Jurkat, Clone E6-1 (cell line): Measurements from ENCODE around the gene CRIP3.
A peak's percentile ranks its signal among the peaks of the same experiment; 100 is the strongest.

Experiments used
- DNase-seq: peaks from one replicate; pipeline ENCODE4 v3.0.0-alpha.2; 2011; ENCODE audit warnings: low read depth, low spot score
- H3K4me3 ChIP-seq: 2 replicates; pipeline ENCODE4 v1.5.1; 2011; ENCODE audit warnings: mild to moderate bottlenecking, low read length, control low read depth, moderate library complexity

Gene CRIP3

DNA sequence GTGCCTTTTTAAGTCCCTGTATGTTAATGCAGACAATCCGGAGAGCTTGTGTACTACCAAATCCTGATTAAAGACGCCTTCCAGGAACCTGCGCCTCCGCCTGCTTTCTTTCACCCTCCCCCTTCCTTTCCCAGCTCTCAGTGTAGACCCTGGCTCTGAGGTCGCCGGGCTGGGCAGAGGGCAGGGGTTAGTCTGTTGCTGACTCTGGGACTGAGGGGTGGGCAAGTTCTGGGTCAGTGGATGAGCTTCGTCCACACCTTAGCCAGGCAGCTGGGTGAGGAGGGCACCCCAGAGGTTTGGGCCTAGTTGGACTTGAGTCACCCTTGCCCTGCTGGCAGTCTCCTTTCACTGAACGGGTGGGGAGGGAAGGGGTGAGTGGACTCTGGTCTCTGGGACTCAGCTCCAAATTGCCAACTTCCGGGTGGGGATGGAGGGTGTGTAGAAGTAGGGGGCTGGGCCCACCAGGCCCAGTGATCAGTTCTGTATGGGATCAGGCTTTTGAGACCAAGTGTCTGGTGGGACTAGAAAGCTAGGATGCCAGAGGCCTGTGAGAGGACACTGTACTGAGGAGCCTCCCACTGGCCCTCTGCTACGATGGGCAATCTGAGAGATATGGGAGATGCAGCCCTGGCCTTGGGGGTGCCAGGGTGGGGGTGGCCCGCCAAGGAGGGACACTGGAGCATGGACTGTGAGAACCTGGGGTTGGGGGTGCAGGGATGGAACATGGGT is 31.9 kb downstream of the CRIP3 start:
- H3K4me3 ChIP-seq, result no peak overlapping the region
- no peak for DNase-seq

GRCh38 chr6:43275801-43276576 is 32.6 kb downstream of the CRIP3 start:
- no peak for DNase-seq
- no peak overlapping the region for H3K4me3 ChIP-seq

GRCh38 chr6:43274916-43275597 is 33.6 kb downstream of the CRIP3 start:
- H3K4me3 ChIP-seq, result no peak overlapping the region
- no peak for DNase-seq

GRCh38 chr6:43274127-43274915 is 34.3 kb downstream of the CRIP3 start:
- no peak overlapping the region for H3K4me3 ChIP-seq
- no peak for DNase-seq

DNA sequence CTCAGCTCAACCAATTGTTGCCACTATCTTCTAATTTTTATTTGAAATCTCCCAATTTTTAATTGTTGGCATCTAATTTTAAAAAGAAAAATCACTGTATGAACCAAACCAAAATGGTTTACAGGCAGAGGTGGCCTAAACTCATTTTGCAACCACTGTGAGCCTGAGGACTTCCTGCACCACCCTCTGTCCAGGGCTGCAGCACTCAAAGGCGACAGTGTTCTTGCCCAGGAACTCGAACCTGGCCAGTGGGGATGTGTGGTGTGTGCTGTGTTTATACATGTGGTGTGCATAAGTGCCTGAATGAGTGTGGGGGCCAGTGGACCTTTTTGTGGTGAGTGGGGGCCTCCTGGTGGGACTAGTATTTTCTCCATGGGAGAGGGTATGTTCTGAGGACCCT is 34.9 kb downstream of the CRIP3 start:
- H3K4me3 ChIP-seq, result no peak overlapping the region
- DNase-seq, result no peak

DNA sequence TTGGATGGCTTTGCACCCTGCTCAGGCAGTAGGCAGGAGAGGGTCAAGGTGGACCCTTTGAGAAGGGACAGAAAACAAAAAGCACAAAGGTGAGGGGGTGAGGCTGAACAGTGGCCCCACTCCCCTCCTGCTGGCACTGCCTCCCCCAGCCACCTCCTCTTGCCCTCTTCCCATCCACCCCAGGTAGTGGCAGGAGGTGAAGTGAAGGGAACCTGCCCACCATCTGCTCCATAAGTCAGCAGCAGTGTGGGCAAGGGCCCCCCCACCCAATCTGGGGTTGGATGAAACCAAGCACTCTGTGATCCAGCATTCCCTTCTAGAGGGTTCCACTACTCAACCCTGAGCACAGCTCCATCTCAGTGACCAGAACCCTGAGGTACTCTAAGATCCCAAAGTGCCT is 36.7 kb downstream of the CRIP3 start:
- no peak for DNase-seq
- no peak overlapping the region for H3K4me3 ChIP-seq

GRCh38 chr6:43271103-43271815 is 37.4 kb downstream of the CRIP3 start:
- no peak for DNase-seq
- no peak overlapping the region for H3K4me3 ChIP-seq

GRCh38 chr6:43269273-43270007 is 39.2 kb downstream of the CRIP3 start:
- peak overlapping the region; percentile 42 for H3K4me3 ChIP-seq
- peak; percentile 36 for DNase-seq

DNA sequence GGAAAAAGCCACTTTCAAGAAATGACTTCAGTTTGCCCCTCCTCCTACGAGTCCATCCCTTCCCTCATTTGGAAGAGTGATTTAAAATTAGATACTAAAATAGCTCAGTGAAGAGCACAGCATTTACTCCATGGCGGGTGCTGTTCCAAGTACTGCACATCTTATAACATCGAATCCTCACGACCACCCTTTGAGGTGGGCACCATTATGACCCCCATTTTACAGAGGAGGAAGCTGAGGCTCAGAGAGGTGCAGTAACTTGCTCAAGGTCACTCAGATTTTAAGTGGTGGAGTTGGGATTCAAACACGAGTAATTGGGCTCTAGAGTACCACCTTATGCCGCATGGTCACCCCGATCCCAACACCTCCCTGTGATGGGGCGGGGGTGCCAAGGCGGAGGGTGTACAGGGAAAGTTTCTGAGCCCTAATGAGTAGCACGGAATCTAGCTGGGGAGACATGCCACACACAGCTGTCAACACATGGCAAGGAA is 39.8 kb downstream of the CRIP3 start:
- no peak for DNase-seq
- H3K4me3 ChIP-seq, result no peak overlapping the region

GRCh38 chr6:43268355-43268700 is 40.3 kb downstream of the CRIP3 start:
- no peak overlapping the region for H3K4me3 ChIP-seq
- DNase-seq, result no peak

GRCh38 chr6:43267619-43268354 is 40.8 kb downstream of the CRIP3 start:
- no peak overlapping the region for H3K4me3 ChIP-seq
- DNase-seq, result no peak

DNA sequence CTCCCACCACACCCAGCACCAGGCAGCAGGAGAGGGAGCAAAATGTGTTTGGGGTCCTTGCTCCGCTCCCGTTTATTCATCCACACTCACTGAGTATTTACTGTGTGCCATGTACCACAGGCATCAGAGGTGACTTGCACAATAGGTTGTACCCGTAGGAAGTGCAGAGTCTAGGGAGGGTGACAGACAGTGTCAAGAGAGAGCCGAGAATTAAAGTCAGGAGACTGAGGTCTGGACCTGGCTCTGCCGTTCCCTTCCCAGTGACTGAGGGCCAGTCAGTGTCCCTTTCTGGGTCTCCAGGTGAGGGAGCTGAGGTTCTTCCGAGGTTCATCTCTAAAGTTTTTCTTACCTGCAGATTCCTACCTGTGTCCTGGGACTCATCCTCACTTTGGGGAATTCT is 43.1 kb downstream of the CRIP3 start:
- no peak overlapping the region for H3K4me3 ChIP-seq
- DNase-seq, result no peak

- no peak overlapping the region for H3K4me3 ChIP-seq
- no peak for DNase-seq
Measured at GRCh38 chr6:43264599-43265145, 44.0 kb downstream of the CRIP3 start.

- H3K4me3 ChIP-seq, result no peak overlapping the region
- DNase-seq, result peak; percentile 36
Measured at GRCh38 chr6:43263314-43264178, 45.1 kb downstream of the CRIP3 start.

GRCh38 chr6:43262780-43263313 is 45.8 kb downstream of the CRIP3 start:
- no peak for DNase-seq
- H3K4me3 ChIP-seq, result no peak overlapping the region
